HG02870 (cell line): ENCODE measurements around the gene CFL1.

ENCODE experiments used
- ATAC-seq: cut with Tn5 transposase; IDR thresholded peaks from one replicate; pipeline ENCODE4 v1.9.1; 2021; ENCODE audit warnings: mild to moderate bottlenecking, moderate library complexity; ENCODE audit not compliant: unreplicated experiment

CFL1 gene

DNA sequence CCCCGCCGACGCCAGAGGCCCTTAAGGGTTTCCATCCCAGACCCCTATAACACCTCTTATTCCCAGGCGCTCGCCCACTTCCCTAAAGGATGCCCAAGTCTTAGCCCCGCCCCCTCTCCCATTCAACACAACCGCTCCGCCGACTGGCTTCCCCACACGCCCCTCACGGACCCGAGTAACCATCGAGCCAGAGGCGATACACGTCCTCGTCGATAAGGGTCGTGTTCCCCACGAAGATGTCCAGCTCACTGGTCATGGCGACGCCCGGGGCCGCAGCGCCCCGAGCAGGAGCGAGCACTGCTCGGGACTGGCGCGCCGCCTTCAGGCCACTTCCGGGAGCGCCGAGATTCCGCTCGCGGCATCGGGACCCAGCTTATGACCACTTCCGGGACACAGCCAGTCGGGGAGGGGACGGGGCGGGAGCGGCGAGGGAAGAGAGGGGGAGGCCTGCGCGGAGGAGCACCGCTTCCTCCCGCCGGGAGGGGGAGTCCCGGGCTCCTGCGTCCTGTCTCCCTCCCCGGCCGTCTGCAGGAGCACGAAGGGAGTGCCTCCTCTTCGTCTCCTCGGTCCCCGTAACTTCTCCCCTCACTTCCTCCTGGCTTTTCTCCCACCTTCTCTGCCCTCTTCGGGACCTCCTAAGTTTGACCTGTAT is 30.3 kb upstream of the CFL1 start, which contains the start of gene FIBP:
Gene FIBP (minus strand): TSS at position 309 of the 652 bp plus-strand sequence. CDS start 53 bp downstream, at position 256.
- peak; percentile 41 for ATAC-seq

DNA sequence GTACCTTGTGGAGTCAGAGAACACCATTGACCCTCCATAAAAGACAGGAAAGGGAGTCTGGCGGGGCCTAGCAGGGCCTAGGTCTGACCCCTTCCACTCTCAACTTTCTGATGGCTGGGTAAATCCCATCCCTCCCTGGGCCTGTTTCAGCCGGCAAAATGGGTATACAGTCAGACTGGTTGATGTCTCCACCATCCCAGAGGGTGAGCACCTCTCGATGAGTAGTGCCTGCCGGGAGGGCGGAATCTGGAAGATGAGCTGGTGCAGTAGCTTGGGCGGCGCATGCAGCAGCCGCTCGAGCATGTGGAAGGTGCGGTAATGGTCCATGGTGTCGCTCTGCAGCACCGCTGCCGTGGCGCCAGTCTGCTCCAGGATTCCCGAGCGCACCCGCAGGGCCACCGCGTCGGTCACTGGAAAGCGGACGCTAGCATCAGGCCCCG is 29.8 kb upstream of the CFL1 start:
- ATAC-seq, result no peak

GRCh38 chr11:65886826-65887722 is 29.1 kb upstream of the CFL1 start:
- no peak for ATAC-seq

GRCh38 chr11:65885808-65886536 is 28.0 kb upstream of the CFL1 start:
- ATAC-seq, result no peak

- ATAC-seq, result no peak
These were observed 27.3 kb upstream of the CFL1 start for GRCh38 chr11:65885231-65885630.

DNA sequence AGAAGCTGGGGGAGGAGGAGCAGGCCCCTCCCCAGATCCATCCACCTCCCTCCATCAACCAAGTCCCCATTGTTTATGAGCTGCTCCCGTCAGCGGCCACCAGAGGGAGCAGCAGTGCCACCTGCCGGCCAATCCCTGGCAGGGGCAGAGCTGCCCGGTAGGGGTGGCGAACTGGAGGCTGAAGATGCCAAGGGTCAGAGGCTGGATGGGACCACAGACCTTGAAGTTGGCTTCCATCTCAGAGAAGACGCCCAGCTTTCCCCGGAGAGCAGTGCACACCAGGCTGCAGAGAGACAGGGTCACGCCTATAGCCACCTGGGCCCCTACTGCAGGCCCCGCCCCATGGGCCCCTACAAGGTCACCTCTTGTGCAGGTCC is 26.7 kb upstream of the CFL1 start:
- ATAC-seq, result no peak

DNA sequence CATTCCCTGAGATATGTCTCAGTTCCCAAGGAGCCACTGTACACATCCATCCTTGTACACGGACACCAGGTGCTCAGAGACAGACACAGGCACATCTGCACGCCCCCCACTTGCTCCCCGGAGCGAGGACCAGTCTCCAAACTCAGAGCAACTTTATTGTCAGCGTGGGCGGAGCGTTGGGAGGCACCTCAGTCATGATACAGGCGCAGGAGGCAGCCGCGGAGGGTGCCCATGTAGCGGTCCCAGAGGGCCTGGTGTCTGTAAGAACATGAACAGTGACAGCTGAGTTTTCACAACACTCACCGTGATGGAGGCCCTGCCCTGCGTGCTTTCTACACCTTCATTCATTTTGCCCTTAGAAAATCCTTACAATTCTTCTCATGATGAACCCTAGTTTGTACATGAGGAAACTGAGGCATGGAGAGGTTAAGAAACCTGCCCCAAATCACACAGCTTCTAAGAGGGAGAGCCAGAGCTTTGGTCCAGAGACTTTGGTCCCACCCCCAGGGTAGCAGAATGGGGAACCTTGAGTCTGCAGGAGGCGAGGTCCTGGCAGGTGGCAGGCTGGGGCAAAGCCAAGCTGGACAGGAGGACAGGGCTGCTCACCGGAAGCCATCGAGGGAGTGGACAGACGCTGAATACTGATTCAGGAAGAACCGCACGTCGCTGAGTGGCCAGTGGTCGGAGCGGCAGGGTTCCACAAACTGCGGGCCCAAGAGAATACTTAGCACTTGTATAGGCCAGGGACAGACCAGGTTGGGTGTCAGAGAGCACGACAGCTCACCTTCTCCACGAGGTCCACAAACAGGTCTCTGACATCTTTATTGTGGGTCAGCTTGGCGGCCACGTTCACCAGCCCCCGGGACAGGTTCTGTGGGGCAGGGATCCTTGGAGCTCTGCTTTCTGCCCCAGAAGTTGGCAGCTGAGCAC is 26.1 kb upstream of the CFL1 start:
- no peak for ATAC-seq

- no peak for ATAC-seq
These were observed 25.2 kb upstream of the CFL1 start for GRCh38 chr11:65883058-65883761.

DNA sequence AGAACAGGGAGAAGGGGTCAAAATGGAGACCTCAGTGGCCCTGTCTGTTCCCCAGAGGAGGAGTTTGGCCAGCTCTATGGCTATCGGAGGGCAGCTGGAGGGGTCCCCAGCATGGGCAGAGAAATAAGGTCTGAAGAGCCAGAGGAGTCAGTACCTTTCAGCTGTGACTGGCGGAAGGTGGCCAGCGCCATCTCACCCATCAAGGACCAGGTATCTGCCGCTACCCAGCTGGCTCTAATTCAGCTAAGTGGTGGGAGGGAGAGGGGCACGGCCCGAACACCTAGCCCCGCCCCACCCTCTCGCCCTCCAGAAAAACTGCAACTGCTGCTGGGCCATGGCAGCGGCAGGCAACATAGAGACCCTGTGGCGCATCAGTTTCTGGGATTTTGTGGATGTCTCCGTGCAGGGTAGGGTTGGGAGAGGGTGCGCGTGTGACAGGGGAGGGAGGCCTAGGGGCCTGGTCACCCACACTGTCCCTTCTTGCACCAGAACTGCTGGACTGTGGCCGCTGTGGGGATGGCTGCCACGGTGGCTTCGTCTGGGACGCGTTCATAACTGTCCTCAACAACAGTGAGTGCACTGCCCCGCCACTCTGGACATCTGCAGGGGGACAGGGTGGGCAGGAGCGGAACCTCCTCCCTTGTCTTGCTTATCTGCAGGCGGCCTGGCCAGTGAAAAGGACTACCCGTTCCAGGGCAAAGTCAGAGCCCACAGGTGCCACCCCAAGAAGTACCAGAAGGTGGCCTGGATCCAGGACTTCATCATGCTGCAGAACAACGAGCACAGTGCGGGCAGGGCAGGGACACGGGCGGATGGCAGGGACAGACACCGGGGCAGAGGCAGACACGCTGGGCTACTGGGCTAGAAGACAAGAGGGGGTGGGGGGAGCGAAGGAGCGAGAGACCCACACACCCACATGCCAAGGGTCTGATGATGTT is 24.4 kb upstream of the CFL1 start:
- no peak for ATAC-seq

GRCh38 chr11:65880844-65881421 is 23.0 kb upstream of the CFL1 start:
- no peak for ATAC-seq

- no peak for ATAC-seq
These were observed 22.0 kb upstream of the CFL1 start for GRCh38 chr11:65880027-65880426.

- ATAC-seq, result no peak
These were observed 21.6 kb upstream of the CFL1 start, which contains the start of gene CTSW for GRCh38 chr11:65879617-65880016. CTSW (plus strand) TSS chr11:65879837; CDS start chr11:65879855, 18 bp downstream.

DNA sequence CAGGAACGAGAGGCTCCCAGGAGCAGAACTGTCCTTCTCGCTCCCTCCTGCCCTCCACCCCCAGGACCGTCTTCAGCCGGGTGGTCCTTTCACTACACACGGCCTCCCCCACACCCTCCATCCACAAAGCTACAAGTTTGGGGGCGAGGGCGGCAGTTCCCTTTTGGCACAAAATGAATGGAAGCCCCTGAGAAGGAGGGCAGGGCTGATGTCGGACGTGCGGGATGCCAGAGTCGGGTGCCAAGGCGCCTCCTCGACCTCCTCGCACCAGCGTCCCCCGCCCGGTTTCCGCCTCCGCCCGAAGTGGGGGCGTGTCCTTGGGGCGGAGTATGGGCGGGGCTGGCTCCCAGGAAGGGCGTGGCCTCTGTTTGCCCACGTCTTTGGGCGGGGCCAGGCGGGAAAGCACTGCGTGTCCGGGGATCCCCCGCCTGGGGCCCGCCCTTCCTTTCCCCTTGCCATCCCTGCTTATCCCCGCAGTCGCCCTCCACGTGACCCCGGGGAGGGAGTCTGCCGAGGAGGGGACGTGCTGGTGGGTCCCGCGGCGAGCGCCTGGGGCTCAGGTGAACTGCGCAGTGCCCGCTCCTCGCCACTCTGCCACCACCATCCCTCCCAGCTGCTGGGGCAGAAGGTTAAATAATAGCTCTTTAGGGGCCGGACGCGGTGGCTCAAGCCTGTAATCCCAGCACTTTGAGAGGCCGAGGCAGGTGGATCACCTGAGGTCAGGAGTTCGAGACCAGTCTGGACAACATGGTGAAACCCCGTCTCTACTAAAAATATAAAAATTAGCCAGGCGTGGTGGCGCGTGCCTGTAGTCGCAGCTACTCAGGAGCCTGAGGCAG is 15.6 kb upstream of the CFL1 start:
- peak; percentile 80 for ATAC-seq

DNA sequence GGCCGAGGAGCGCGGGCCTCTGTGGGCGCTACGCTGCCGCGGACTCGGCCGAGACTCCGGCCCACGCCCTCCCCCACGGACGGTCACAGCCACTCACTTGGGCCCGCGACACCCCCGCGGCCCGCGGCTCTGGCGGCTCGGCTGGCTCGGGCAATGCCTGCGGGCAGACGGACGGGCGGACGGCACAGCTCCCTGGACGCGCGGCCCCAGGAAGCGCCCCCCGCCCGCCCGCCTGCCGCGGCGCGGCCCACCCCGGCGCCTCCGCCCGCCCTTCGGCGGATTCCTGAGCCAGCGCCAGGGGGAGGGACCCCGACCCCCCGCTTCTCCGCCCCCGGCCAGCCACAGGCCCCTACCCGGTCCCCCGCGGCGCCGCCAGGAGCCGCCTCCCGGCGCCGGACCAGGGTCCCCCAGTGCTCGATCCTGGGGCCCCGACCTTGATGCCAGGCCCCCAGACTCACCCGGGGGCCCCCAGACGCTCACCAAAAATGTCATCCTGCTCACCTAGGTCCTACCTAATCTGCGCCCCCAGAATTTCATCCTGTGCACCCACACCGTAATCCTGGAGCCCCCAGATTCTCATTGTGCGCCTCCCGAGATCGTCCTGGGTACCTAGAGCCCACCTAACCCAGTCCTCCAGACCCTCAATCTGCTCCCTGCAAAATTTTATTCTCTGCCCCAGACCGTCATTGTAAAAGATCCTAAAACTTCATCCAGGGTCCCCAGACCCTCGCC is 14.8 kb upstream of the CFL1 start, which contains the start of gene EFEMP2:
Gene EFEMP2 (minus strand): TSS at position 215 of the 732 bp plus-strand sequence. CDS start 446 bp downstream, outside the sequence.
- ATAC-seq, result no peak

DNA sequence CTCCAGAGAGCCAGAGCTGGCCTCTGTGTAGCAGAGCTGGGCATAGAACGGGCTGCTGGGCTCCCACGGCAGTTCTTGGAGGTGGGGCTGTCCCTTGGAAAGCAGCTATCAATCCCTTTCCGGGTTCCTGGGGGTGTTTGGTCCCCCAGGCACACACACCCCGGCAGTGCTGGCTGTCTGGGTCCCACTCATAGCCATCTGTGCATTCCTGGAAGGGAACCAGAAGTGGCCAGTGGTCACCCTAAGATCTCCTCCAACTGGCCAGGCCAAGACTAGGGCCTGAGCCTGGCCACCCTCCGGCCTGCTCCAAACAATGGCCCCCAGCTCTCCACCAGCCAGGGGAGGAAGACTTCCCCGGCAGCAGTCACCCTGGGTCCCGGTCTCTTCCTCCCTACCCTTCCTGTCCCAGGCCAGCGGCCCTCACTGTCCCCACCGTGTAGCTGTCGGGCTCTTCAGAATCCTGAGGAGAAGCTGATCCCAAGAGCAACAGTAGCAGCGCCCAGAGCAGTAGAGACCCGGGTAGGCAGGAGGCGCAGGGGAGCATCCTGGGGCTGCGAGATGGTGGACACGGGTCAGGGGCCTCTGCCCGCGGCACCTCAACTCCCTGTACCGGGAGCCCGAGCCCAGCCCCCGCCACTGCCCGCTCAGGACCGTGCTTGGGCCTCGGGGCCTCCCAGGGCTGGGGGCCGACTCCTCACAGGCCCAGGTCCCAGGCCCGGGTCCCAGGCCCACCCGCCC is 14.0 kb upstream of the CFL1 start:
- ATAC-seq, result no peak
